HCEC 1CT (cell line): Measurements from ENCODE around the gene SCTR.

Source experiments
- DNase-seq: peaks from one replicate; pipeline ENCODE4 v3.0.0-alpha.2; 2017

SCTR gene

DNA sequence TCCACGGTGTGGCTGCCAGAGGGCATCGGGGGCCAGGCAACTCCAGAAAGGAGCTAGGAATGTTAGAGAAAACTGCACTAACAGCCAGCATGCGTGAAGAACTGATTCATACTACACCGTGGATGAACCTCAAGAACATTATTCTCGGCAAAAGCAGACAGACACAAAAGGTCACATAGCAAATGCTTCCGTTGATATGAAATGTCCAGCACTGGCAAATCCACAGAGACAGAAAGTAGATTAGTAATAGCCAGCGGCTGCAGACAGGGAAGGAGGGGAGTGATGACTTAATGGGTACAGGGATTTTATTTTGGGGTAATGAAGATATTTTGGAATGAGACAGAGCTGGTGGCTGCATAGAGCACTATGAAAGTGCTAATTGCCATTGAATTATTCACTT is 37.4 kb downstream of the SCTR start:
- no peak for DNase-seq

GRCh38 chr2:119486196-119486827 is 38.0 kb downstream of the SCTR start:
- no peak for DNase-seq

GRCh38 chr2:119485336-119486110 is 38.8 kb downstream of the SCTR start:
- no peak for DNase-seq

- DNase-seq: no peak
These were observed 39.4 kb downstream of the SCTR start for GRCh38 chr2:119484834-119485233.

DNA sequence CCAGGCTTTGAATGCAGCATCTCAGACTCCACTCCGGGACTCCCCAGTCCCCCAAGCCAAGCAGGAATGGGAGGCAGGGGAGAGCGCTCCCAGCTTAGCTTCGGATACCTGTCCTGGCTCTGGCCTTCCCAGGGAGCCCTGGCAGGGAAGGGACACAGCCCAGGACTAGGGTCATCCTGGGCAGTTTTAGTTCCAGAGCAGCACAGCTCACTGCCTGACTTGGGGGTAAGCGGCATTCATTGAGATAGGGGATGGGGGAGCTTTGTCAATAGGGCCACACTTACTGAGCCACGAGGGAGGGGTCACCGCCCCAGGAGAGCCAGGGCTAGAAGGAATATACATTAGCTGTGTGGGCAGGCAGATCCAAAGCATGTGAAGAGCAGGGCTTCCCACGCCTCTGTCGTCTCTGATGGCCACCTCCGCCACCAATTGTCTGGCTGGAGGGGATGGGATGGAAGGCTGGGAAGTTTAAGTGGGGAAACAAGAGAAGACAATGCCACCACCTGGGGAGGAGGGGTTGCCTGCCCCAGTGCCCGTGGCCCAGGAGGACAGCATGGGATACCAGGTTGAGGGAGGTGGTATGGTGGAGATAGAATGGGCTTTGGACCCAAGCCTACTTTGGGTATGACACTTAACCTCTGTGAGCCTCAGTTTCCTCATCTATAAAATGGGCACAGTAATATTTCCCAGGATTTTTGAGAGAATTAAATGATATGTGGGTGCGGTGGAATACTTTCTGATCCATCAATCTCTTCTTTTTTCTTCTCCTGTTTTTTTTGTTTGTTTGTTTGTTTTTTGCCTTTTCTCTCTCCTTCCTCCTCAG is 40.2 kb downstream of the SCTR start:
- DNase-seq: no peak

- no peak for DNase-seq
These were observed 40.9 kb downstream of the SCTR start for GRCh38 chr2:119483395-119483753.

GRCh38 chr2:119482481-119483394 is 41.5 kb downstream of the SCTR start:
- no peak for DNase-seq

DNA sequence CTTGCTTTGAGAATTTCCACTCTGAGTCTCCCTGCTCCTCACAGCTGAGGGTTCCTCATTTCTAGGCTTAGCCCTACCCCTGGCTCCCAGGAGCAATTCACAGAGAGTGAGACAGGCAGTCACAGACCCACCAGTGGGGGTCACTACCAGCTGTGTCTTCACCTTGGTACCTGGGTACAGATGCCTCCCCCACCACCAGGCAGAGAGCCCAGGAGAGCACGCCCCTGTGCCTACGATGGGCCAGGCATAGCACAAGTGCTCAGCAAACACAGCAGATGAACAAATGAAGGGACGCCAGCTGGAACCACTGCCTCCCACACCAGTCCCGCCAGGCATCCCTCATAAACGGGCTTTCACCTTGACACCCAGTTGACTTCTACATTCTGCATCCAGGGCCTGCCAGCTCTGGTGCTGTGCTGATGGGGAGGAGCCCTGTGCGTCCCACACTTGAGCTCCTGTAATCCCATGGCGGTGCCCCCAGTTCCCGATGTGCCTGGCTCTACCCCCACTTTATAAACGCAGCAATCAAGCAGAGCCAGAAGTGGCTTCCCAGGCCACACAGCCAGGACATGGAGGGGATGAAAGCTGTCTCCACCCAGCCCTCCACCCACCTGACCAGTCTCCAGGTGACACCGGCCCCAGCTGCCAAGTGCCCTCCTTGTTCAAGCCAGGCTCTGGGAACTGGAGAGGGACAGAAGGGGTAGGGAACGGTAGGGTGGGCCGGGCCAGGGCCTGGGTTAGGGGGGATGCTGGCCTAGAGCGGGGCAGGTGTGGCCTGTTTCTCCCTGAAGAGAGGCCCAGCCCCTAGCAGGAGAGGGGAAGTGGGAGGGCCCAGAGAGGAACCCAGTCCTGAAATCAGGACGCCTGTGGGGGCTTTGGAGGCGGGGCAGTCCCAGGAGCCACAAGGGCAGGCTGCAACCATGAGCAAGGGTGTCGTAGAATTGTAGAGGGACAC is 42.5 kb downstream of the SCTR start:
- DNase-seq: no peak

DNA sequence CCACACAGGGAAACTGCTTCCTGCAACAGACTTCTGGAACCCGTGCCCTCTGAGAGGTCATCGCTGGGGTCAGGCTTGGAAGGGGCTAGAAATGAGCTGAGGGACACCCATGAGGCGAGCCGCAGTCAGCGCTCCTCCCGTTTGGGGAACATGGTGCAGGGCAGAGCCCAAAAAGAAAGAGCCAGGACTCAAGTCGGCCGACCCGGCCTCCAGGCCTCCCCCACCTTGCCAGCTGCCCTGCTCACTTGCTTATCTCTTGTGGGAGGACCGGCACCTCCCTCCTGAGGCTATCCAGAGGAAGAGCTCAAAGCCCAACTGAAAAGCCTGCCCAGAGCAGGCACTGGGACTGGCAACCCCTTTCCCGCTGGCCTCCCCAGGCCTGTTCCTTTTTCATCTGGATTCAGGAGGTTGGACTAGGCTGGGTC is 43.6 kb downstream of the SCTR start:
- DNase-seq: no peak

GRCh38 chr2:119480184-119480583 is 44.1 kb downstream of the SCTR start:
- DNase-seq: no peak

- no peak for DNase-seq
These were observed 45.3 kb downstream of the SCTR start for GRCh38 chr2:119478978-119479295.

DNA sequence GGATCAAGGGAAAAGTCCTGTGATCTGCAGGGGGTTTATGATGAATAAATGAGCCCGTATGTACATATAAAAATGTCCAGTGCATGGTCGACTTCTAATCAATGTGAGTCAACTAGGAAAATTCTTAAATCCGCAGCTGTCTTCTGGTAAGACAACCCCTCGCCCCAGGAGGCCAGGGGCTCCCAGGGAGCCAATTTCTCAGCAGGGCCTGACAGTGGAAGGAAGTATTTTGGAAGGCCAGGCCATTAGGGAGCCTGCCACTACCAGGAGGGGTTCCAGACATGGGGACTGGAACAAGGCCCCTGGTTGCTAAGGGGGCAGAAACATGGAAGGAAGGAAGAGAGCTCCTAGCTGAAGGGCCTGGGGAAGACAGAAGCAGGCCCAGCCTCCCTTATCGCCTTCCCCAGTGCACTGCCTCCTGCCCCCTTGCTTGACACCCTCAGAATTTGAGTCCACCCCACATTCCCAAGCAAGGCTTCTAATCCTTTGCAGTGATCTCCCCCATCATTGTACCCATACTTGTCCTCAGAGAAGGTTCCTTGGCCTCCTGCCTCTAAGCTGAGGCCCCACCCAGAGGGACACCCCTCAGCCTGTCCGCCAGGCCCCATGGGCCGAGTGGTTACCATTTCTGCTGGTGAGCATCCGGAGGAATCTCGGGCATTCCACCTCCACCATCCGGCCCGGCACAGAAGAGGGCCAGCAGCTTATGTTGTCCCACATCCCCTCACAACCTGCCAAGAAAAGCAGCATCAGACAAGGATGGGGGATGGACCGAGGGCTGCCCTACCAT is 45.9 kb downstream of the SCTR start:
- DNase-seq: no peak

GRCh38 chr2:119477113-119477505 is 47.2 kb downstream of the SCTR start:
- DNase-seq: no peak

- DNase-seq: peak; percentile 56
These were observed 47.8 kb downstream of the SCTR start for GRCh38 chr2:119476301-119477112.

DNA sequence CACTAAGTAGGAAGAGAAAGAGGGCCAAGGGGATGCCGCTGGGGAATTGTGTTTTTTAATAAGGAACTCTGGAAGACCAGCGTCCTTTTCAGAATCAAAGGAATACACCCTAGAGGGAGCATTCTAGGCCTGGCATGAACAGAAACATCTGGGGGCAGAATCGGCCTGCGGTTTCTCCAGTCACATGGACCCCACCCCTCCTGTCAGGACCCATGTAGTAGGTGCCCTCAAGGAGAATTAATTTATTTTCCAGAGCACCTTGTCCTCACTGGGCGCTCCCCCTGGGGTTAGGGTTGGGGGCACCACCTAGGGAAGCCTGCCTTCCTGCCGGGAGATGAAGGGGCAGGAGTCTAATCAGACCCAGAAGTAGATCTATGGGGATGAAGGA is 48.4 kb downstream of the SCTR start:
- DNase-seq: no peak

DNA sequence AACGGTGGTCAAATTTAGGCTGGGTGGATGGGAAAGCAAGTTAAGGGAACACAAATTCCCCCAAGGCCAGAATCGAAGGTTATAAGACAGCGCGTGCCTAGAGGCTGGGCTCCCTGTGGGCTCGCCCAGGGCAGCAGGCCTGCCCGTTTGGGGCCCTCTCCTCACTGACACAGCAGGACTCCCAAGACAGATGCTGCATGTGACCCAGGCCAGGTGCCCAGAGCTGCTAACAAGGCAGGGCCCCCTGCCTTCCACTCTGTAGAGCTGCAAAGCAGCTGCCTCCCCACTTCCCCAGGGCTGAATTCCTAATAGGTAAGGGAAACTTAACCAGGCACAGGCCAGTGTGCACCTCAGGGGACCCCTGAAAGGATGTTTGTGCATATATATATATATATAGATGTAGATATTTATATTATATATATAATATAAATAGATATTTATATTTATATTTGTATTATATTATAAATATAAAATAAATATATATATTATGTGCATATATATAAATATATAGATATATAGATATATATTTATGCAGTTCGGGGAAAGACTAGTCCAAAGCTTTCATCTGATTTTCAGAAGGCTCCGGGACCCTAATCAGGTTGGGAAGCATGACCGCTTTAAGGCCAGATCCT is 48.9 kb downstream of the SCTR start:
- DNase-seq: no peak

DNA sequence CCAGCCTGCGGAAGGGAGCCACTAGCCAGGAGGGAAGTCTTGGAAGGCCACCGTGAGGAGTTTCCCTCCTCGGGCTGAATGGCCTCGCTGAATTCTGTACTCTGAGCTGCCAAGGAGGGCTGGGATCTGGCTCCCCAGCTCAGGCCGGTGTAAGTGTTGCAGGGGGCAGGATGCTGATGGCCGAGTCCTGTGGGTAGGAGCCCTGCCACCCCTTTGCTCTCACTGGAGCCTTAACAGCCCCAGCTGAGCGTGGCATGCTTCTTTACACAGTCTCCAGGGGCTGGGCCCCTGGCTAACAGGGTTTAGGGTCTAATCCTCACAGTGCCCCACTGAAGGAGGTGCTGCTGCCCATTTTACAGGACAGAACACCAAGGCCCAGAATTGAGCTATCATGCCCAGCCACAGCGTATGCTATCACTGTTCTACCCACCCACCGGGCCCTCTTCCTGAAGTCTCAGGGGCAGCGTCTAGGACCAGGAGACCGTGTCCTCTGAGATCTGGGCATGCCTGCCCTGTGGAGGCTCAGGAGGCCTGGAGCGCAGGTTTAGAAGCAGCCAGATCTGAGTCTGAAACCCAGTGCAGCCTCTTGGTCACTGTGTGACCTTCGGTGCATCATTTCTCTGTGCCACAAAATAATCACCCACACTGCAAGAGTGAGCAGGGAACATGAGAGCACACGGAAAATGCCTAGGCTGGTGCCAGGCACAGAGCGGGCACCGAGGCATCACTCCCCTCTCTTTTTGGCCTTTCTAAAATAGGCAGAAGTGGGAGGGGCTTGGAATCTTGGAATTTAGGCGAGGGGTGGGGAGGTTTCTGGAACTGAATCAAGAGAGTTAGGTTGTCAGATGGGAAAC is 49.7 kb downstream of the SCTR start:
- no peak for DNase-seq

GRCh38 chr2:119473621-119474370 is 50.5 kb downstream of the SCTR start:
- DNase-seq: no peak
